Calu3 (cell line): ENCODE results near the gene EPHB2. TPM values are rescaled to one million over a fixed set of nuclear protein-coding genes. Genes with fewer than 3 reads are reported as not detected.

Experiments used
- BruUV-seq: library from RNA; stranded (reverse); fragments of 400-500 nt; replicated peaks from 2 replicates; lab custom pipeline; 2021; lab: Mats Ljungman, UMichigan
- CTCF ChIA-PET: fragments of 300-600 bp; sonication (Branson Sonifier 250); formaldehyde crosslinking; loops from one replicate; lab custom pipeline; 2022; ENCODE audit warnings: antibody characterized with exemption; lab: Charles Lee
- DNase-seq: peaks from one replicate; pipeline ENCODE4 v3.0.0; 2022
- H3K27ac Mint-ChIP-seq: one replicate; pipeline ENCODE4 v1.8.0; 2022; ENCODE audit warnings: mixed read lengths; ENCODE audit not compliant: unreplicated experiment
- H3K27me3 Mint-ChIP-seq: one replicate; pipeline ENCODE4 v1.8.0; 2022; ENCODE audit warnings: mixed read lengths; ENCODE audit not compliant: unreplicated experiment
- H3K36me3 Mint-ChIP-seq: one replicate; pipeline ENCODE4 v1.8.0; 2022; ENCODE audit warnings: mild to moderate bottlenecking, moderate library complexity, mixed read lengths; ENCODE audit not compliant: insufficient read depth, unreplicated experiment
- H3K4me1 Mint-ChIP-seq: one replicate; pipeline ENCODE4 v1.8.0; 2022; ENCODE audit warnings: mild to moderate bottlenecking, low read depth, mixed read lengths; ENCODE audit not compliant: unreplicated experiment
- H3K4me3 Mint-ChIP-seq: one replicate; pipeline ENCODE4 v1.8.0; 2022; ENCODE audit warnings: mild to moderate bottlenecking, low read depth, moderate library complexity, mixed read lengths; ENCODE audit not compliant: unreplicated experiment
- H3K9me3 Mint-ChIP-seq: one replicate; pipeline ENCODE4 v1.8.0; 2022; ENCODE audit warnings: low read depth, mixed read lengths; ENCODE audit not compliant: unreplicated experiment
- CTCF ChIP-seq: fragments of 200-600 bp; IDR thresholded peaks from one replicate; pipeline ENCODE4 v1.8.0; 2022; ENCODE audit warnings: antibody characterized with exemption; ENCODE audit not compliant: unreplicated experiment
- intact Hi-C: fragments of 100-400 bp; cut with micrococcal nuclease; formaldehyde crosslinking; loops from one replicate; pipeline ENCODE4 v1.10.0; 2022; ENCODE audit not compliant: unreplicated experiment
- total RNA-seq: library from RNA; stranded (reverse); gene quantifications from 2 replicates; pipeline ENCODE4 v1.2.3, GENCODE V29; 2022

Gene EPHB2
- total RNA-seq, 1 experiment from 2014 or later = 19.3 TPM

GRCh38 chr1:22804406-22804805 lies 93.8 kb downstream of the EPHB2 start:
- H3K27ac Mint-ChIP-seq = no peak overlapping the region
- TF ChIP-seq CTCF = no peak
- H3K27me3 Mint-ChIP-seq = no peaks in the 10 kb centered on the region
- peaks cover 9% of the 10 kb centered on the region for H3K4me1 Mint-ChIP-seq
- no peak overlapping the region for H3K4me3 Mint-ChIP-seq
- no TSS peak for BruUV-seq
- CTCF ChIA-PET = interaction anchor here (0.6 kb wide), 1 partner anchor 748 kb away, joined by 3 read pairs; no protein-coding TSS in a partner anchor
- no peaks in the 10 kb centered on the region for H3K36me3 Mint-ChIP-seq
- no peaks in the 10 kb centered on the region for H3K9me3 Mint-ChIP-seq
- intact Hi-C loops = no loop called here
- DNase-seq = no peak

GRCh38 chr1:22804969-22805671 lies 94.5 kb downstream of the EPHB2 start:
- no peak for DNase-seq
- TF ChIP-seq CTCF = no peak
- Mint-ChIP-seq H3K27ac (no peak overlapping the region), H3K4me1 (peaks cover 9% of the 10 kb centered on the region), H3K27me3 (no peaks in the 10 kb centered on the region), H3K36me3 (no peaks in the 10 kb centered on the region), H3K9me3 (no peaks in the 10 kb centered on the region), H3K4me3 (no peak overlapping the region)
- CTCF ChIA-PET = interaction anchor here (0.5 to 0.6 kb wide), 2 partner anchors 14 to 748 kb away, joined by 3 to 7 read pairs; no protein-coding TSS in a partner anchor
- intact Hi-C loops = no loop called here
- no TSS peak for BruUV-seq

- Mint-ChIP-seq H3K27ac (no peak overlapping the region), H3K27me3 (no peaks in the 10 kb centered on the region), H3K4me1 (peaks cover 9% of the 10 kb centered on the region), H3K9me3 (no peaks in the 10 kb centered on the region), H3K4me3 (no peak overlapping the region), H3K36me3 (no peaks in the 10 kb centered on the region)
- no peak for TF ChIP-seq CTCF
- CTCF ChIA-PET = no interaction called here
- DNase-seq = no peak
- intact Hi-C loops = no loop called here
- no TSS peak for BruUV-seq
Measured at GRCh38 chr1:22805672-22806038, 95.0 kb downstream of the EPHB2 start.

GRCh38 chr1:22806584-22806983 lies 95.9 kb downstream of the EPHB2 start:
- Mint-ChIP-seq H3K4me3 (no peak overlapping the region), H3K4me1 (peaks cover 9% of the 10 kb centered on the region), H3K27ac (no peak overlapping the region), H3K36me3 (no peaks in the 10 kb centered on the region), H3K9me3 (no peaks in the 10 kb centered on the region), H3K27me3 (no peaks in the 10 kb centered on the region)
- BruUV-seq = no TSS peak
- TF ChIP-seq CTCF = no peak
- CTCF ChIA-PET = no interaction called here
- DNase-seq = no peak
- intact Hi-C loops = no loop called here
